ENCODE measurements around the gene FGD4.

- TF ChIP-seq POLR2A (IDR thresholded peaks at IDR 0.05) = no peak
- TF ChIP-seq CTCF (IDR thresholded peaks at IDR 0.05) = no peak
- TF ChIP-seq POLR2AphosphoS5 (IDR thresholded peaks at IDR 0.05) = no peak
- TF ChIP-seq EP300 (IDR thresholded peaks at IDR 0.05) = no peak
Measured at GRCh38 chr12:32688786-32689185, 289.4 kb downstream of the FGD4 start.
